GM12864 (cell line): ENCODE measurements around the gene GALNT14.

Experiments
- DNase-seq: peaks from one replicate; pipeline ENCODE4 v3.0.0-alpha.2; 2011; ENCODE audit warnings: low read depth
- H3K4me3 ChIP-seq: 2 replicates; pipeline ENCODE4 v1.5.1; 2011; ENCODE audit warnings: mild to moderate bottlenecking, low read depth, low read length, control low read depth
- CTCF ChIP-seq: IDR thresholded peaks from 2 replicates; pipeline ENCODE4 v1.5.1; 2011; ENCODE audit warnings: low read depth, mild to moderate bottlenecking, moderate library complexity, low read length, control low read depth, inconsistent platforms; ENCODE audit errors: missing control alignments

Gene GALNT14

GRCh38 chr2:30965022-30965531 is 173.2 kb downstream of the GALNT14 start:
- TF ChIP-seq CTCF, result no peak
- H3K4me3 ChIP-seq, result no peak overlapping the region
- DNase-seq, result no peak

- no peak for TF ChIP-seq CTCF
- DNase-seq, result no peak
- no peak overlapping the region for H3K4me3 ChIP-seq
Observed at GRCh38 chr2:30964334-30965005, 173.8 kb downstream of the GALNT14 start.

- no peak for DNase-seq
- H3K4me3 ChIP-seq, result no peak overlapping the region
- TF ChIP-seq CTCF, result no peak
Observed at GRCh38 chr2:30963184-30963583, 175.1 kb downstream of the GALNT14 start.

- no peak for DNase-seq
- no peak for TF ChIP-seq CTCF
- no peak overlapping the region for H3K4me3 ChIP-seq
Observed at GRCh38 chr2:30960213-30960612, 178.0 kb downstream of the GALNT14 start.

- no peak for TF ChIP-seq CTCF
- H3K4me3 ChIP-seq, result no peak overlapping the region
- DNase-seq, result no peak
Observed at GRCh38 chr2:30959653-30960052, 178.6 kb downstream of the GALNT14 start.

GRCh38 chr2:30958918-30959265 is 179.3 kb downstream of the GALNT14 start:
- TF ChIP-seq CTCF, result no peak
- DNase-seq, result no peak
- H3K4me3 ChIP-seq, result no peak overlapping the region
